HL-60 (cell line): ENCODE data around the gene NT5C1A.

ENCODE experiments used
- DNase-seq, 2 experiments: peaks; one replicate each; pipeline ENCODE4 v3.0.0-alpha.2; 2010 to 2020; ENCODE audit warnings: low read depth in 1 of 2, low spot score in 1 of 2
- H3K27ac ChIP-seq: fragments of 250-450 bp; sonication (Bioruptor Pico); replicated peaks from 2 replicates; pipeline ENCODE4 v1.5.1; 2020; ENCODE audit warnings: mild to moderate bottlenecking, moderate library complexity
- H3K27me3 ChIP-seq: fragments of 250-450 bp; sonication (Bioruptor Pico); 2 replicates; pipeline ENCODE4 v1.5.1; 2021; ENCODE audit warnings: mild to moderate bottlenecking, moderate library complexity; ENCODE audit not compliant: insufficient read depth, poor library complexity, severe bottlenecking
- H3K4me3 ChIP-seq: replicated peaks from 2 replicates; pipeline ENCODE4 v1.5.1; 2011; ENCODE audit warnings: mild to moderate bottlenecking, control low read depth, low read length; ENCODE audit not compliant: insufficient read depth
- GABPA ChIP-seq: IDR thresholded peaks from 2 replicates; pipeline ENCODE4 v1.6.1; 2012; ENCODE audit warnings: low read depth
- POLR2AphosphoS5 ChIP-seq: IDR thresholded peaks from 2 replicates; pipeline ENCODE4 v1.6.1; 2012; ENCODE audit warnings: low read depth
- SPI1 ChIP-seq: IDR thresholded peaks from 2 replicates; pipeline ENCODE4 v1.6.1; 2012; ENCODE audit warnings: low read depth, mild to moderate bottlenecking, borderline replicate concordance
- TF ChIP-seq, protein P1 (sequence below): IDR thresholded peaks from 2 replicates; pipeline ENCODE4 v1.6.1; 2012; ENCODE audit warnings: low read depth; ENCODE audit not compliant: insufficient replicate concordance
- TF ChIP-seq, protein P2 (sequence below): IDR thresholded peaks from one replicate; pipeline ENCODE4 v1.5.1; 2011; ENCODE audit warnings: low read length, control low read depth, inconsistent platforms; ENCODE audit not compliant: insufficient read depth

Gene NT5C1A

DNA sequence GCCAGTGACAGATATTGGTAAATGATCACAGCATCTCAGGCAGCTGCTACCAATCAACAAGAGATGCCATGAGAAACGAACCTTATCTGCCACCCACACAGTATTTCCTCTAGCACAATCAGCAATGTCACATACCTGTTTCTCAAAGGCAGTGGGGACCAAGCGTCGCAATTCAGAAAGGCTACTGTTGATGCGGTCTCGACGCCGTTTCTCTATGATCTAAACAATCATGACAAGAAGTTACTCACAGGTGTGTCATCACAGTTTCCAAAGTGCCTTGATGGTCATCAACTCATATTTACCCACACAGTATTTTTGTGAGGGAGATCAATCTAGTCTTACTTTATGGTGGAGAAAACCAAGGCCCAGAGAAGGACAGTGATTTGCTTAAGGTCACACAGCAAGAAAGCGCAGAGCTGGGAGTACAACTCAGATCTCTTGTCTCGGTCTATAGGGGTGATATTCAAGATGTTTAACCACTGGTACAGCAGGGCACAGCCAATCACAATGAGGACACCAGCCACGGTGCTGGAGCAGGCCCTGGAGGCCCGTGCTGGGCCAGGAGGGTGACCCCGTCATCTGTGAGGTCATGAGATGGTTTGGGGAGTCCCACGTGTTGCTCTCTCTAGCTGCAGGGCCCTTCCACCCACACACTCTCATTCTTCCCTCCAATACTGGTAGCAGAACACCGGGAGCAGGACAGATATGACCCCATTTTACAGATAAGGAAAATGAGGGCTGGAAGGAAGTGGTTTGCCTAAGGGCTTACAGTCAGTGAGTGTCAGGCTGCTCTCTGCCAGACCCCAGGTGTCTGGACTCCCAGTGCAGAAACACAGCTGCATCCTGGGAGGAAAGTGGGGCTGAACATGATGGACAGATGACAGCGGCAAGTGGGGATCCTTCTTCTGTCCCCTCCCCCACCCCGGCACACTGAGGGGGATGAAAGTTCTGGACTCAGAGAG, 40.3 kb downstream of the NT5C1A start:
- TF ChIP-seq, protein P1, sequence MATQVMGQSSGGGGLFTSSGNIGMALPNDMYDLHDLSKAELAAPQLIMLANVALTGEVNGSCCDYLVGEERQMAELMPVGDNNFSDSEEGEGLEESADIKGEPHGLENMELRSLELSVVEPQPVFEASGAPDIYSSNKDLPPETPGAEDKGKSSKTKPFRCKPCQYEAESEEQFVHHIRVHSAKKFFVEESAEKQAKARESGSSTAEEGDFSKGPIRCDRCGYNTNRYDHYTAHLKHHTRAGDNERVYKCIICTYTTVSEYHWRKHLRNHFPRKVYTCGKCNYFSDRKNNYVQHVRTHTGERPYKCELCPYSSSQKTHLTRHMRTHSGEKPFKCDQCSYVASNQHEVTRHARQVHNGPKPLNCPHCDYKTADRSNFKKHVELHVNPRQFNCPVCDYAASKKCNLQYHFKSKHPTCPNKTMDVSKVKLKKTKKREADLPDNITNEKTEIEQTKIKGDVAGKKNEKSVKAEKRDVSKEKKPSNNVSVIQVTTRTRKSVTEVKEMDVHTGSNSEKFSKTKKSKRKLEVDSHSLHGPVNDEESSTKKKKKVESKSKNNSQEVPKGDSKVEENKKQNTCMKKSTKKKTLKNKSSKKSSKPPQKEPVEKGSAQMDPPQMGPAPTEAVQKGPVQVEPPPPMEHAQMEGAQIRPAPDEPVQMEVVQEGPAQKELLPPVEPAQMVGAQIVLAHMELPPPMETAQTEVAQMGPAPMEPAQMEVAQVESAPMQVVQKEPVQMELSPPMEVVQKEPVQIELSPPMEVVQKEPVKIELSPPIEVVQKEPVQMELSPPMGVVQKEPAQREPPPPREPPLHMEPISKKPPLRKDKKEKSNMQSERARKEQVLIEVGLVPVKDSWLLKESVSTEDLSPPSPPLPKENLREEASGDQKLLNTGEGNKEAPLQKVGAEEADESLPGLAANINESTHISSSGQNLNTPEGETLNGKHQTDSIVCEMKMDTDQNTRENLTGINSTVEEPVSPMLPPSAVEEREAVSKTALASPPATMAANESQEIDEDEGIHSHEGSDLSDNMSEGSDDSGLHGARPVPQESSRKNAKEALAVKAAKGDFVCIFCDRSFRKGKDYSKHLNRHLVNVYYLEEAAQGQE = no peak
- Histone ChIP-seq H3K27ac (no peak overlapping the region), H3K4me3 (no peak overlapping the region), H3K27me3 (peaks cover 5% of the 10 kb centered on the region)
- no peak for DNase-seq

DNA sequence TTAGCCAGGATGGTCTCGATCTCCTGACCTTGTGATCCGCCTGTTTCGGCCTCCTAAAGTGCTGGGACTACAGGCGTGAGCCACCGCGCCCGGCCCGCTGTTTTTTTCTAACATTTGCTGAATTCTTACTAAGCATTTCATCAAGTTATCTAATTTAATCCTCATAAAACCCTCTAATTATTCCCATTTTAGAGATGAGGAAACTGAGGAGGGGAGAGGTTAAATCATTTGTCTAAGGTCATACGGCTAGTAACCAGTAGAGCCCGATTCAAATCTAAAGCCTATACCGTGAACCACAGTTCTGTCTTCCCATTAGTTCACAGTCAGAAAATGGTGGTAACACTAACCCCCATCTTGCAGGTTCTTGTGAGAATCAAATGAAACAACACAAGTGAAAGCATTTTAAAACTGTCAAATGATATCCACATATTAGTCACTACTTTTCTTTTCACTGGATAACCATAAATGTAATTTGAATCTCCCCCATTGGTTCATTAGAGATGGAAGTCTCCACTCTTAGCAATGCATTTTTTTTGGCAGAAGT, 43.0 kb downstream of the NT5C1A start:
- Histone ChIP-seq H3K27ac (no peak overlapping the region), H3K27me3 (no peaks in the 10 kb centered on the region), H3K4me3 (no peak overlapping the region)
- no peak for TF ChIP-seq POLR2AphosphoS5
- no peak for TF ChIP-seq SPI1
- TF ChIP-seq GABPA = no peak
- TF ChIP-seq, protein P1 = no peak
- TF ChIP-seq, protein P2, sequence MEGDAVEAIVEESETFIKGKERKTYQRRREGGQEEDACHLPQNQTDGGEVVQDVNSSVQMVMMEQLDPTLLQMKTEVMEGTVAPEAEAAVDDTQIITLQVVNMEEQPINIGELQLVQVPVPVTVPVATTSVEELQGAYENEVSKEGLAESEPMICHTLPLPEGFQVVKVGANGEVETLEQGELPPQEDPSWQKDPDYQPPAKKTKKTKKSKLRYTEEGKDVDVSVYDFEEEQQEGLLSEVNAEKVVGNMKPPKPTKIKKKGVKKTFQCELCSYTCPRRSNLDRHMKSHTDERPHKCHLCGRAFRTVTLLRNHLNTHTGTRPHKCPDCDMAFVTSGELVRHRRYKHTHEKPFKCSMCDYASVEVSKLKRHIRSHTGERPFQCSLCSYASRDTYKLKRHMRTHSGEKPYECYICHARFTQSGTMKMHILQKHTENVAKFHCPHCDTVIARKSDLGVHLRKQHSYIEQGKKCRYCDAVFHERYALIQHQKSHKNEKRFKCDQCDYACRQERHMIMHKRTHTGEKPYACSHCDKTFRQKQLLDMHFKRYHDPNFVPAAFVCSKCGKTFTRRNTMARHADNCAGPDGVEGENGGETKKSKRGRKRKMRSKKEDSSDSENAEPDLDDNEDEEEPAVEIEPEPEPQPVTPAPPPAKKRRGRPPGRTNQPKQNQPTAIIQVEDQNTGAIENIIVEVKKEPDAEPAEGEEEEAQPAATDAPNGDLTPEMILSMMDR = no peak
- DNase-seq = no peak

DNA sequence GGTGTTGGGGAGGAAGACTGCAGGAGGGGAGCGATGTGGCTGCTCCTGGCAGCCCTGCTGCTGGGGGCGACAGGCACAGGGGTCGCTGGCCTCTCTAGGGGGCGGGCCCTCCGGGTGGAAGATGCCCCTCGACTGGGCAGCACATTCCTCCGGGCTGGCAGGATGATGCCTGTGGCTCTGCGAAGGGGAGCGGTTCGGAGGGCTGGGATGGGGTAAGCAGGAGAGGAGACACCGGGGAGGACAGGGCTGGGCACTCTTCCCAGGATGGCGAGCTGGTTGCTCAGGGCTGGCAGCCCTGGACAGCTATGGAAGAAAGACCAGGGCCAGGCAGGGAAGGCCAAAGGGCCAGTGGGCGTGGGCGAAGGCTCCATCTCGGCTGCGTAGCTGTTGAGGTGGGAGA, 45.3 kb downstream of the NT5C1A start:
- Histone ChIP-seq H3K27me3 (no peaks in the 10 kb centered on the region), H3K4me3 (no peak overlapping the region), H3K27ac (no peak overlapping the region)
- TF ChIP-seq, protein P1 = no peak
- TF ChIP-seq, protein P2 = no peak
- TF ChIP-seq GABPA (no peak), POLR2AphosphoS5 (no peak), SPI1 (no peak)
- no peak for DNase-seq
